ENCODE data around the gene NSRP1. TPM values are rescaled to one million over a fixed set of nuclear protein-coding genes. Genes with fewer than 3 reads are reported as not detected.

NSRP1 gene
- total and polyA plus RNA-seq, 4 donors: 7.0 to 25.7 (median 9.9) TPM

- no peaks in the 10 kb centered on the region for H3K9me3 ChIP-seq (ENCODE audit: control insufficient read depth in 4 of 4, low read length in 3 of 4)
- no peak overlapping the region for H3K9ac ChIP-seq (ENCODE audit: low read depth in 1 of 2, low read length in 2 of 2)
- peaks cover 0 to under 1% (median under 1%) of the 10 kb centered on the region in 4 donors for H3K4me1 ChIP-seq (ENCODE audit: control insufficient read depth in 4 of 4, insufficient read depth in 4 of 4, low read length in 3 of 4)
- no peaks in the 10 kb centered on the region for H3K27me3 ChIP-seq (ENCODE audit: control insufficient read depth in 4 of 4, insufficient read depth in 4 of 4, low read length in 3 of 4)
- DNase-seq (ENCODE audit: low spot score): no peak
- WGBS: 92% methylated on average over 3 of the region's 3 CpGs
- H3K4me3 ChIP-seq (ENCODE audit: low read depth in 1 of 3, low read length in 3 of 3): no peak overlapping the region
- TF ChIP-seq SP1 (IDR thresholded peaks at IDR 0.05) (no peak), EGR1 (IDR thresholded peaks at IDR 0.05; ENCODE audit: low read depth in 2 of 2) (no peak), JUND (IDR thresholded peaks at IDR 0.05) (no peak), TAF1 (conservative IDR thresholded peaks at IDR 0.05) (no peak), FOXA1 (IDR thresholded peaks at IDR 0.05) (no peak), NR2F2 (IDR thresholded peaks at IDR 0.05) (no peak), CTCF (IDR thresholded peaks at IDR 0.05; ENCODE audit: low read depth, low read length, missing input control) (no peak), MAX (IDR thresholded peaks at IDR 0.05) (no peak), HNF4A (conservative IDR thresholded peaks at IDR 0.05) (no peak), RXRA (IDR thresholded peaks at IDR 0.05) (no peak)
- H3K27ac ChIP-seq (ENCODE audit: low read depth in 1 of 2, low read length in 2 of 2): no peak overlapping the region
- no peaks in the 10 kb centered on the region for H3K36me3 ChIP-seq (ENCODE audit: control insufficient read depth in 4 of 4, insufficient read depth in 3 of 4, low read depth in 1 of 4, low read length in 3 of 4)
Observed at GRCh38 chr17:30225112-30225511, 108.5 kb downstream of the NSRP1 start.

GRCh38 chr17:30225919-30226553 is 109.4 kb downstream of the NSRP1 start:
- Histone ChIP-seq H3K9me3 (ENCODE audit: control insufficient read depth in 4 of 4, low read length in 3 of 4) (no peaks in the 10 kb centered on the region), H3K27me3 (ENCODE audit: control insufficient read depth in 4 of 4, insufficient read depth in 4 of 4, low read length in 3 of 4) (no peaks in the 10 kb centered on the region), H3K27ac (ENCODE audit: low read depth in 1 of 2, low read length in 2 of 2) (no peak overlapping the region), H3K4me1 (ENCODE audit: control insufficient read depth in 4 of 4, insufficient read depth in 4 of 4, low read length in 3 of 4) (no peaks in the 10 kb centered on the region), H3K4me3 (ENCODE audit: low read depth in 1 of 3, low read length in 3 of 3) (no peak overlapping the region), H3K36me3 (ENCODE audit: control insufficient read depth in 4 of 4, insufficient read depth in 3 of 4, low read depth in 1 of 4, low read length in 3 of 4) (no peaks in the 10 kb centered on the region), H3K9ac (ENCODE audit: low read depth in 1 of 2, low read length in 2 of 2) (no peak overlapping the region)
- TF ChIP-seq REST (IDR thresholded peaks at IDR 0.05) (no peak), HNF4A (conservative IDR thresholded peaks at IDR 0.05) (peak in 1 of 2 donors; percentile 28)
- WGBS: 75% methylated on average over 15 of the region's 15 CpGs
- DNase-seq (ENCODE audit: low spot score): no peak

GRCh38 chr17:30226878-30227277 is 110.3 kb downstream of the NSRP1 start:
- Histone ChIP-seq H3K4me1 (ENCODE audit: control insufficient read depth in 4 of 4, insufficient read depth in 4 of 4, low read length in 3 of 4) (no peaks in the 10 kb centered on the region), H3K27me3 (ENCODE audit: control insufficient read depth in 4 of 4, insufficient read depth in 4 of 4, low read length in 3 of 4) (no peaks in the 10 kb centered on the region), H3K36me3 (ENCODE audit: control insufficient read depth in 4 of 4, insufficient read depth in 3 of 4, low read depth in 1 of 4, low read length in 3 of 4) (no peaks in the 10 kb centered on the region), H3K27ac (ENCODE audit: low read depth in 1 of 2, low read length in 2 of 2) (no peak overlapping the region), H3K9ac (ENCODE audit: low read depth in 1 of 2, low read length in 2 of 2) (no peak overlapping the region), H3K4me3 (ENCODE audit: low read depth in 1 of 3, low read length in 3 of 3) (no peak overlapping the region), H3K9me3 (ENCODE audit: control insufficient read depth in 4 of 4, low read length in 3 of 4) (no peaks in the 10 kb centered on the region)
- no peak for DNase-seq (ENCODE audit: low spot score)
- no peak for TF ChIP-seq ZBTB33 (IDR thresholded peaks at IDR 0.05)
- no peak for TF ChIP-seq NR2F2 (IDR thresholded peaks at IDR 0.05)
- TF ChIP-seq TAF1 (conservative IDR thresholded peaks at IDR 0.05): no peak
- TF ChIP-seq YY1 (IDR thresholded peaks at IDR 0.05): no peak
- TF ChIP-seq CTCF (IDR thresholded peaks at IDR 0.05; ENCODE audit: low read depth, low read length, missing input control): no peak
- no peak for TF ChIP-seq JUND (IDR thresholded peaks at IDR 0.05)
- TF ChIP-seq MAX (IDR thresholded peaks at IDR 0.05): no peak
- no peak for TF ChIP-seq GABPA (IDR thresholded peaks at IDR 0.05 in 1 of 2, conservative IDR thresholded peaks at IDR 0.05 in 1 of 2)
- TF ChIP-seq FOXA2 (IDR thresholded peaks at IDR 0.05): no peak
- no peak for TF ChIP-seq FOXA1 (IDR thresholded peaks at IDR 0.05)
- no peak for TF ChIP-seq HNF4A (conservative IDR thresholded peaks at IDR 0.05)
- TF ChIP-seq HNF4G (IDR thresholded peaks at IDR 0.05): no peak
- 93% methylated on average over 10 of the region's 10 CpGs for WGBS
